Lower leg skin (tissue), 4 donors: ENCODE data around the gene PFDN2. TPM values are rescaled to one million over a fixed set of nuclear protein-coding genes. Genes with fewer than 3 reads are reported as not detected.

Source experiments
- DNase-seq, 2 donors: peaks; one replicate each; pipeline ENCODE4 v3.0.0-alpha.2; 2019; ENCODE audit warnings: low spot score in 2 of 2
- H3K4me3 ChIP-seq: fragments of 200-600 bp; sonication (generic); 2 replicates; pipeline ENCODE4 v1.5.1; 2017; ENCODE audit warnings: mild to moderate bottlenecking, low read depth; ENCODE audit not compliant: poor library complexity, severe bottlenecking
- CTCF ChIP-seq, 3 donors: fragments of 450-650 bp; IDR thresholded peaks; one replicate each; pipeline ENCODE4 v1.5.1; 2016; ENCODE audit warnings: antibody characterized with exemption in 3 of 3, mild to moderate bottlenecking in 3 of 3, moderate library complexity in 2 of 3
- POLR2A ChIP-seq, 2 donors: fragments of 450-650 bp; IDR thresholded peaks; one replicate each; pipeline ENCODE4 v1.6.1; 2016 to 2017; ENCODE audit warnings: antibody characterized with exemption in 2 of 2, mild to moderate bottlenecking in 1 of 2, moderate library complexity in 1 of 2
- WGBS, 2 donors: methylation state at CpG; one replicate each; pipeline ENCODE4 v1.1.5; 2018; 5-methylcytosine and 5-hydroxymethylcytosine counted together
- intact Hi-C: fragments of 100-400 bp; cut with DNase I; formaldehyde crosslinking; loops from one replicate; pipeline ENCODE4 v1.15.0; 2023; ENCODE audit warnings: low total_unique reads
- total RNA-seq, 4 donors: library from RNA; depleted of rRNA; stranded (reverse); fragments of >200 nt; gene quantifications; one replicate each; pipeline ENCODE4 v1.1.0, GENCODE V29; 2016

Gene PFDN2
- total RNA-seq, 4 donors from 2014 or later: 19.3 to 24.7 (median 22.4) TPM

DNA sequence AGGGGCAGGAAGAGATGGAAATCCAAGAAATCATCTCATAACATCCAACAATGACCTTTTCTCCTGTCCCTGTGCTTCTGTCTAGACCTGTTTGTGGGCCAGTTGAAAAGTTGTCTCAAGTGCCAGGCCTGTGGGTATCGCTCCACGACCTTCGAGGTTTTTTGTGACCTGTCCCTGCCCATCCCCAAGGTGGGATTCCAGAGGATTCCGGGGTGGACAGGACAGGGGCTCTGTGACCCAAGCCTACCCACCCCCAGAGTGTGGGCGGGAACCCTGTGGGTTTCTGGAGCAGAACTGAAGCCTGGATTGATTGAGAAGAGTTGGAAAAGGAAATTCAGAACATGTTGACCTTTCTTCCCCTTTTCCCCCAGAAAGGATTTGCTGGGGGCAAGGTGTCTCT, 46.0 kb upstream of the PFDN2 start:
- intact Hi-C loops: no loop called here
- no peak for TF ChIP-seq CTCF (IDR thresholded peaks at IDR 0.05)
- no peak for TF ChIP-seq POLR2A (IDR thresholded peaks at IDR 0.05)

GRCh38 chr1:161162806-161163205, 45.0 kb upstream of the PFDN2 start:
- intact Hi-C loops: no loop called here

More for the DNA sequence above, 46.0 kb upstream of the PFDN2 start:
- H3K4me3 ChIP-seq: no peak overlapping the region
- 87 to 90% methylated on average over 5 of the region's 5 CpGs for whole genome bisulfite sequencing, 2 donors
- DNase-seq: no peak

DNA sequence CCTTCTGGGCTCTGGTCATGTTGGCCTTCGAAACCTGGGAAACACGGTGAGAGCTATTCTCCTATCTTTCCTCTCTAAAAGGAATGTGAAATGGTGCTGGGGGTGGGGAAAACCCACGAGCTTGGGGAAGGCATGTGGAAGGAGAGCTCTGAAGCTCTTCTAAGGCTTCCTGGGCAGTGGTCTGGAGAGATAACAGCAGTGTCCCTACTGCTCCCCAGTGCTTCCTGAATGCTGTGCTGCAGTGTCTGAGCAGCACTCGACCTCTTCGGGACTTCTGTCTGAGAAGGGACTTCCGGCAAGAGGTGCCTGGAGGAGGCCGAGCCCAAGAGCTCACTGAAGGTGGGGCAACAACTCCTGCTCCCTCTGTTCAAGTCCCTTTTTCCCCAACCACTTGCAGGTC, 44.2 kb upstream of the PFDN2 start:
- intact Hi-C loops: no loop called here
- 79 to 85% methylated on average over 7 of the region's 7 CpGs for WGBS, 2 donors
- H3K4me3 ChIP-seq: no peak overlapping the region
- DNase-seq: no peak
- TF ChIP-seq CTCF (IDR thresholded peaks at IDR 0.05) (no peak), POLR2A (IDR thresholded peaks at IDR 0.05) (no peak)

More at GRCh38 chr1:161162806-161163205, 45.0 kb upstream of the PFDN2 start:
- no peak for TF ChIP-seq POLR2A (IDR thresholded peaks at IDR 0.05)
- no peak for TF ChIP-seq CTCF (IDR thresholded peaks at IDR 0.05)
- 93 to 94% methylated on average over 10 of the region's 10 CpGs for WGBS, 2 donors
- no peak overlapping the region for H3K4me3 ChIP-seq
- no peak for DNase-seq

DNA sequence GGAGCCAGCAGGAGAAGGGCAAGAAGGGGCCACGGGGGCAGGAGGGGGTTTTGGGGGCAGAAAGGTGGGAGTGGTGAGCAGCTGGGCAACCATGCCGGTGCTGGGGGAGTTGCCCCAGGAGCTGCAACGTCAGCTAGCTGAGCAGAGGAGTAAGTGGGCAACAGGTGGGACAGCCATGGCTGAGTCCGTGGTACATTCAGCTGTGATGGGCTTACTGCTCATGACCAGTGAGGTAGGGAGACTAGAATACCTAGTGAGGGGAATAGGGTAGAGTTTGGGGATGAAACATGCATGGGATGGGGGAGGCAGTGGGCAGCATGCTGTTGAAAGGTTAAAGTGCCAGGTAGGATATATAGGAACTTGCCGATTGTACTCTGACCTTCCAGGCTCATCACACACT, 43.8 kb upstream of the PFDN2 start:
- H3K4me3 ChIP-seq: no peak overlapping the region
- WGBS, 2 donors: 81 to 88% methylated on average over 5 of the region's 5 CpGs
- TF ChIP-seq CTCF (IDR thresholded peaks at IDR 0.05) (no peak), POLR2A (IDR thresholded peaks at IDR 0.05) (no peak)
- intact Hi-C loops: no loop called here
- no peak for DNase-seq

GRCh38 chr1:161160671-161161145, 42.9 kb upstream of the PFDN2 start:
- intact Hi-C loops: no loop called here
- no peak overlapping the region for H3K4me3 ChIP-seq
- DNase-seq: no peak

More at GRCh38 chr1:161160671-161161145, 42.9 kb upstream of the PFDN2 start:
- WGBS, 2 donors: 91 to 92% methylated on average over 22 of the region's 22 CpGs
- TF ChIP-seq POLR2A (IDR thresholded peaks at IDR 0.05) (no peak), CTCF (IDR thresholded peaks at IDR 0.05) (no peak)
